Gastrocnemius medialis (tissue), 4 donors: Measurements from ENCODE around the gene PFDN5. TPM values are rescaled to one million over a fixed set of nuclear protein-coding genes. Genes with fewer than 3 reads are reported as not detected.

Experiments used
- ATAC-seq, 2 donors: fragments of 150-250 bp; one replicate each; pipeline ENCODE4 v1.9.1; 2016
- DNase-seq, 2 donors: peaks; one replicate each; pipeline ENCODE4 v3.0.0-alpha.2; 2019
- H3K27ac ChIP-seq, 4 donors: fragments of 200-600 bp; sonication (generic); 1 replicate in 1 of 4; 2 replicates in 3 of 4; pipeline ENCODE4 v1.5.1; 2016 to 2018; ENCODE audit warnings: mild to moderate bottlenecking in 2 of 4, moderate library complexity in 1 of 4
- H3K27me3 ChIP-seq, 3 donors: fragments of 200-600 bp; sonication (generic) in 2 of 3; 1 replicate in 1 of 3; 2 replicates in 2 of 3; pipeline versions ENCODE4 v1.5.1 to v1.6.0; 2016 to 2019; ENCODE audit warnings: mild to moderate bottlenecking in 1 of 3, moderate library complexity in 1 of 3
- H3K36me3 ChIP-seq, 2 donors: fragments of 200-600 bp; sonication (generic) in 1 of 2; one replicate each; pipeline ENCODE4 v1.5.1; 2017 to 2018
- H3K4me1 ChIP-seq, 2 donors: fragments of 200-600 bp; sonication (generic) in 1 of 2; one replicate each; pipeline ENCODE4 v1.5.1; 2016 to 2017; ENCODE audit warnings: mild to moderate bottlenecking in 2 of 2
- H3K4me3 ChIP-seq, 4 donors: fragments of 200-600 bp; sonication (generic) in 3 of 4; 1 replicate in 1 of 4; 2 replicates in 3 of 4; pipeline ENCODE4 v1.5.1; 2016 to 2019; ENCODE audit warnings: mild to moderate bottlenecking in 2 of 4
- H3K9me3 ChIP-seq, 3 donors: fragments of 200-600 bp; sonication (generic) in 2 of 3; 1 replicate in 1 of 3; 2 replicates in 2 of 3; pipeline ENCODE4 v1.5.1; 2016 to 2019
- POLR2A ChIP-seq, 2 donors: fragments of 450-650 bp; IDR thresholded peaks; one replicate each; pipeline ENCODE4 v1.6.1; 2017; ENCODE audit warnings: antibody characterized with exemption in 2 of 2, mild to moderate bottlenecking in 2 of 2, moderate library complexity in 2 of 2
- in situ Hi-C, 4 donors: fragments of 200-750 bp; cut with MboI; loops; one replicate each; pipeline versions ENCODE4 v1.15.0 to v1.8.0; 2017; ENCODE audit warnings: low sequenced_read_pairs in 4 of 4
- intact Hi-C: fragments of 100-400 bp; cut with DNase I; formaldehyde crosslinking; loops from one replicate; pipeline ENCODE4 v1.15.1; 2023; ENCODE audit warnings: low total_unique reads
- total RNA-seq, 4 donors: library from RNA; depleted of rRNA; stranded (reverse); fragments of >200 nt; gene quantifications; one replicate each; pipeline versions ENCODE4 v1.1.0 to v1.2.3, GENCODE V29; 2016
- TF ChIP-seq, protein P1 (sequence below), 5 experiments: fragments of 450-650 bp in 3 of 5; fragments of 200-600 bp in 2 of 5; sonication (generic) in 2 of 5; IDR thresholded peaks in 4 of 5; conservative IDR thresholded peaks in 1 of 5; 1 replicate in 4 of 5; 2 replicates in 1 of 5; pipeline ENCODE4 v1.5.1; 2016 to 2019; ENCODE audit warnings: antibody characterized with exemption in 5 of 5, mild to moderate bottlenecking in 3 of 5, moderate library complexity in 3 of 5

Gene PFDN5
- total RNA-seq, 4 donors from 2014 or later, result 341 to 464 (median 358) TPM

DNA sequence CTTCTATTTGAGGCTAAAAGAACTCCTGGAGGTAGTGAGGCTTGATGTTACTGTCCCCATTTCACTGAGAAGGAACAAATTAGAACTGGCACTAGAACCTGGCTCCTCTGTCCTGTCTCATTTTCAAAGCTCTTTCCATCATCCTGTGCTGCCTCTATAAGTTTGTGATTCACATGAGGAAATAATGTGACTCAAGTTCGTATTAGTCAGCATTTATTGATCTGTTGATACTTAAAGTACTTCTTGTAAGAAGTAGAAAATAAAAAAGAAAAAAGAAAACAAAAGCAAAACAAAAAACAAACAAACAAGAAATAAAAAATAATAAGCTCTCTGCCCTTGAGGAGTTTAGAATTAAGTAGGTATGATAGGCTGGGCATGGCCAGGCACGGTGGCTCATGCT is 29.6 kb upstream of the PFDN5 start:
- Histone ChIP-seq H3K4me1 (peaks cover 6 to 7% of the 10 kb centered on the region in 2 donors), H3K27me3 (no peaks in the 10 kb centered on the region), H3K4me3 (no peak overlapping the region), H3K36me3 (no peaks in the 10 kb centered on the region), H3K27ac (no peak overlapping the region), H3K9me3 (no peaks in the 10 kb centered on the region)
- no peak for DNase-seq
- in situ Hi-C loops (no loop called here), intact Hi-C loops (no loop called here)
- ATAC-seq, result no peak
- TF ChIP-seq POLR2A (IDR thresholded peaks at IDR 0.05), result no peak
- TF ChIP-seq, protein P1, sequence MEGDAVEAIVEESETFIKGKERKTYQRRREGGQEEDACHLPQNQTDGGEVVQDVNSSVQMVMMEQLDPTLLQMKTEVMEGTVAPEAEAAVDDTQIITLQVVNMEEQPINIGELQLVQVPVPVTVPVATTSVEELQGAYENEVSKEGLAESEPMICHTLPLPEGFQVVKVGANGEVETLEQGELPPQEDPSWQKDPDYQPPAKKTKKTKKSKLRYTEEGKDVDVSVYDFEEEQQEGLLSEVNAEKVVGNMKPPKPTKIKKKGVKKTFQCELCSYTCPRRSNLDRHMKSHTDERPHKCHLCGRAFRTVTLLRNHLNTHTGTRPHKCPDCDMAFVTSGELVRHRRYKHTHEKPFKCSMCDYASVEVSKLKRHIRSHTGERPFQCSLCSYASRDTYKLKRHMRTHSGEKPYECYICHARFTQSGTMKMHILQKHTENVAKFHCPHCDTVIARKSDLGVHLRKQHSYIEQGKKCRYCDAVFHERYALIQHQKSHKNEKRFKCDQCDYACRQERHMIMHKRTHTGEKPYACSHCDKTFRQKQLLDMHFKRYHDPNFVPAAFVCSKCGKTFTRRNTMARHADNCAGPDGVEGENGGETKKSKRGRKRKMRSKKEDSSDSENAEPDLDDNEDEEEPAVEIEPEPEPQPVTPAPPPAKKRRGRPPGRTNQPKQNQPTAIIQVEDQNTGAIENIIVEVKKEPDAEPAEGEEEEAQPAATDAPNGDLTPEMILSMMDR (IDR thresholded peaks at IDR 0.05 in 4 of 5, conservative IDR thresholded peaks at IDR 0.05 in 1 of 5), result no peak

DNA sequence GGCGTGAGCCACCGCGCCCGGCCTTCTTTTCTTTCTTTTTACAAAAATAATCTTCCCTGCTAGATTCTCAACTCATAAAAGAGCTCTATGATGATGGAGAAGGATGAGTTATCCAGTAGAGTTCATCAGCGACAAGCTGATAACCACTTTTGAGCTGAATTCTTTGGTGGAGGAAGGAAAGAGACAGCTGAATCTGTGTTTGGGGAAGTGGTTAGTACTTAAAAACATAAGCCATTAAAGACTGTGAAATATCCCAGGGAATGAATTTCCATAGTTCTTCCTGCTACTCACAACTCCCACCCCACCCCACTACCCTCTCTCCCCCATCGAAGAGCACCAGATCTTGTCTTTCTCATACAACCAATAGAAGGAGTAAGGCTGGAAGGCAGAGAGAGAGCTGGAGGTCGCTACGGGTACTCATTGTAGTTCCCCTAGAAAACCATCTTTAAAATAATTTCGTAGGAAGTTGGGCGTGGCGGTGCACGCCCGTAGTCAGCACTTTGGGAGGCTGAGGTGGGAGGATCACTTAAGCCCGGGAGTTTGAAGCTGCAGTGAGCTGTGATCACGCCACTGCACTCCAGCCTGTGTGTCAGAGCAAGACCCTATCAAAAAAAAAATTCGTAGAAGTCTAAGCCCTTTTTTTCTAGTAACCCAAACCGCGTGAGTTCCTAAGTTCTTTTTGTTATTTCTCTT is 27.9 kb upstream of the PFDN5 start:
- Histone ChIP-seq H3K4me1 (peaks cover 6 to 7% of the 10 kb centered on the region in 2 donors), H3K27ac (peak overlapping the region in 3 of 4 donors; percentile 61 to 68 (median 64)), H3K9me3 (no peaks in the 10 kb centered on the region), H3K36me3 (no peaks in the 10 kb centered on the region), H3K4me3 (peak overlapping the region; percentile 64 to 77 (median 72)), H3K27me3 (no peaks in the 10 kb centered on the region)
- intact Hi-C loops, result no loop called here
- DNase-seq, result no peak
- TF ChIP-seq POLR2A (IDR thresholded peaks at IDR 0.05), result no peak
- TF ChIP-seq, protein P1 (IDR thresholded peaks at IDR 0.05 in 4 of 5, conservative IDR thresholded peaks at IDR 0.05 in 1 of 5), result no peak
- in situ Hi-C loops, result no loop called here
- peak; percentile 47 to 57 for ATAC-seq

DNA sequence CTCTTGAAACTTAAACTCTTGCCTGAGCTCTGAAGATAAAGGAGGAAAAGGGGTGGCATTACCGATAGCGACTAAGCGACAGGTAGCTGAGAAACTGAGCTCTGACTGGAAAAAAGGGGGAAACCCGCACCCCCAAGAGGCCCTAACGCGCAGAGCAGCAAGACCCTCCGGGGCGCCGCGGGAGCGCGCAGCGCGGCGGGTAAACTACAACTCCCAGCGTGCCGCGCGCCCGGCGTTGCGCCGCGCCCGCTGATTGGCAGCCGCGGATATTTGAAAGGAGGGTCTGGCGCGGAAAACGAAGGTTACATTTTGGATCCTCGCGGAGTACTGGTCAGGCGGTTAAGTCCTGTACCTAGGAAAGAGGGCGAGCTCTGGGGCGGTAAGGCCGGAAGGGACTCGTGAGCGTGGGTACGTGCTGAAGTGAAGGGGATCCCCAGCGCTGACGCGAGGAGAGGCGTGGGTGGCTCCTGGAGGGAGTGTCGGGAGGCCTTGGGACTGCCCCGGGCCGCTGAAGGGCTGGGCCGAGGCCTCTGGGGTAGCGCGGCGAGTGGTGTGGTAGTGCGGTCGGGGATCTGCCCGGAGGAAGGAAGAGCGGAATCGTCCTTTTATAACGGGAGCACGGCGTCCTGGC is 27.2 kb upstream of the PFDN5 start, which contains the start of gene ESPL1:
Gene ESPL1 (plus strand): TSS at position 301 of the 631 bp plus-strand sequence. CDS start 468 bp downstream, outside the sequence.
- ATAC-seq, result peak; percentile 84 to 88
- intact Hi-C loops, result loop anchor here (1.0 kb wide), 2 partner anchors 16 to 55 kb away; a partner anchor contains a TSS
- TF ChIP-seq, protein P1 (IDR thresholded peaks at IDR 0.05 in 4 of 5, conservative IDR thresholded peaks at IDR 0.05 in 1 of 5), result peak in 3 of 5 experiments; percentile 21 to 41 (median 36)
- no peak for TF ChIP-seq POLR2A (IDR thresholded peaks at IDR 0.05)
- Histone ChIP-seq H3K4me3 (peak within 1 kb of the TSS; percentile 64 to 77 (median 72)), H3K27me3 (no peaks in the 10 kb centered on the region), H3K36me3 (no peaks in the 10 kb centered on the region), H3K4me1 (peaks cover 6 to 7% of the 10 kb centered on the region in 2 donors), H3K9me3 (no peaks in the 10 kb centered on the region), H3K27ac (peak within 1 kb of the TSS in 3 of 4 donors; percentile 61 to 68 (median 64))
- peak; percentile 16 to 47 for DNase-seq
- in situ Hi-C loops, result no loop called here

DNA sequence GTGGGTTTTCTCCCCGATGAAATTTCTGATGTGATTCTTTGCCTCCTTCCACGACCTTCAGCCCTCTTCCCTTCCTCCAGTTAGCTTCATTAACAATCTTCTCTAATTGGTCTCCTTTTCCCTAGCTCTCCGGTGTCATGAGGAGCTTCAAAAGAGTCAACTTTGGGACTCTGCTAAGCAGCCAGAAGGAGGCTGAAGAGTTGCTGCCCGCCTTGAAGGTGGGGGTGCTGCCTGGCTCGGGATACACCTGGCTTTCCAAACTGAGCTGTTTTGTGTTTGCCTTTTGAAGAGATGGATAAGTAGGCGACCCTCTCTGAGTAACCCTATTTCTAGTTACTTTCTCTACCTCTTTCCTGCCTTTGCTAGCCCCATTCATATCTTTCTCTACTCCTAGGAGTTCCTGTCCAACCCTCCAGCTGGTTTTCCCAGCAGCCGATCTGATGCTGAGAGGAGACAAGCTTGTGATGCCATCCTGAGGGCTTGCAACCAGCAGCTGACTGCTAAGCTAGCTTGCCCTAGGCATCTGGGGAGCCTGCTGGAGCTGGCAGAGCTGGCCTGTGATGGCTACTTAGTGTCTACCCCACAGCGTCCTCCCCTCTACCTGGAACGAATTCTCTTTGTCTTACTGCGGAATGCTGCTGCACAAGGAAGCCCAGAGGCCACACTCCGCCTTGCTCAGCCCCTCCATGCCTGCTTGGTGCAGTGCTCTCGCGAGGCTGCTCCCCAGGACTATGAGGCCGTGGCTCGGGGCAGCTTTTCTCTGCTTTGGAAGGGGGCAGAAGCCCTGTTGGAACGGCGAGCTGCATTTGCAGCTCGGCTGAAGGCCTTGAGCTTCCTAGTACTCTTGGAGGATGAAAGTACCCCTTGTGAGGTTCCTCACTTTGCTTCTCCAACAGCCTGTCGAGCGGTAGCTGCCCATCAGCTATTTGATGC is 26.4 kb upstream of the PFDN5 start:
- TF ChIP-seq, protein P1 (IDR thresholded peaks at IDR 0.05 in 4 of 5, conservative IDR thresholded peaks at IDR 0.05 in 1 of 5), result no peak
- TF ChIP-seq POLR2A (IDR thresholded peaks at IDR 0.05), result no peak
- H3K27ac ChIP-seq, result peak overlapping the region in 1 of 4 donors; percentile 61
- H3K9me3 ChIP-seq, result no peaks in the 10 kb centered on the region
- H3K4me3 ChIP-seq, result peak overlapping the region; percentile 64 to 77 (median 72)
- DNase-seq (no peak), ATAC-seq (no peak)
- H3K4me1 ChIP-seq, result peaks cover 6 to 7% of the 10 kb centered on the region in 2 donors
- no peaks in the 10 kb centered on the region for H3K36me3 ChIP-seq
- H3K27me3 ChIP-seq, result no peaks in the 10 kb centered on the region
- intact Hi-C loops, result loop anchor here (1.0 kb wide), 2 partner anchors 17 to 56 kb away; a partner anchor contains a TSS
- in situ Hi-C loops, result no loop called here
